ENCODE results near the gene HLA-A. TPM values are rescaled to one million over a fixed set of nuclear protein-coding genes. Genes with fewer than 3 reads are reported as not detected.

The HLA-A gene
- total and polyA plus RNA-seq, 2 donors (not counting 3 experiments of a cell fraction or from before 2014, with no cell fraction given): 294 to 822 TPM

- H3K27me3 ChIP-seq (ENCODE audit: control insufficient read depth in 2 of 2, insufficient read depth in 2 of 2, low read length in 2 of 2): no peaks in the 10 kb centered on the region
- H3K9me3 ChIP-seq (replicated peaks; ENCODE audit: control insufficient read depth, insufficient read depth, low read length): no peaks in the 10 kb centered on the region
- intact Hi-C loops (cut with micrococcal nuclease): loop anchor here (1.0 to 5.0 kb wide), 5 partner anchors 13 to 101 kb away; partner anchors contain the start of genes HLA-A and PPP1R11
- no peaks in the 10 kb centered on the region for H3K36me3 ChIP-seq (ENCODE audit: control insufficient read depth in 2 of 2, extremely low read depth in 1 of 2, insufficient read depth in 2 of 2, low read length in 2 of 2)
- DNase-seq (ENCODE audit: low read depth, low spot score) (peak; percentile 75), FAIRE-seq (peak; percentile 63)
- no peaks in the 10 kb centered on the region for H3K79me2 ChIP-seq (ENCODE audit: control insufficient read depth, insufficient read depth, low read length)
- H2AFZ ChIP-seq (ENCODE audit: low read depth, low read length): peak overlapping the region; percentile 57
- TF ChIP-seq FOS (IDR thresholded peaks at IDR 0.05; ENCODE audit: borderline replicate concordance, insufficient read depth, low read length): peak; percentile 17
- TF ChIP-seq MYC (IDR thresholded peaks at IDR 0.05; ENCODE audit: low read depth, low read length): no peak
- H3K4me1 ChIP-seq (ENCODE audit: control insufficient read depth, extremely low read depth, insufficient read depth, low read length): peaks cover 44% of the 10 kb centered on the region
- POLR2A ChIA-PET: no interaction called here
- BruUV-seq (replicated peaks): no TSS peak
- peak overlapping the region; percentile 87 for H3K4me2 ChIP-seq (ENCODE audit: insufficient read depth, low read length)
- CTCF ChIA-PET: interaction anchor here (3.8 to 4.0 kb wide), 2 partner anchors 10 to 118 kb away, joined by 24 to 29 read pairs; no protein-coding TSS in a partner anchor
- peak overlapping the region; percentile 94 for H3K27ac ChIP-seq (ENCODE audit: insufficient read depth, low read depth, low read length)
- H3K9ac ChIP-seq (replicated peaks; ENCODE audit: extremely low read depth, insufficient read depth, low read length): peak overlapping the region; percentile 82
- peak overlapping the region in 1 of 3 experiments; percentile 67 for H3K4me3 ChIP-seq (replicated peaks in 1 of 3; ENCODE audit: insufficient read depth in 1 of 3, low read depth in 1 of 3, low read length in 3 of 3)
- no peaks in the 10 kb centered on the region for H4K20me1 ChIP-seq (replicated peaks; ENCODE audit: control insufficient read depth, extremely low read depth, insufficient read depth, low read length)
- dilution Hi-C loops (cut with MboI; ENCODE audit: extremely low pct_ligation_motif_present, low sequenced_read_pairs): no loop called here
- no peaks in the 10 kb centered on the region for H3K9me1 ChIP-seq (replicated peaks; ENCODE audit: control insufficient read depth, extremely low read depth, insufficient read depth, low read length)
Observed at GRCh38 chr6:29965873-29966601, 23.7 kb downstream of the HLA-A start.

GRCh38 chr6:29967379-29968010, 25.2 kb downstream of the HLA-A start:
- no TSS peak for BruUV-seq (replicated peaks)
- peak; percentile 69 for FAIRE-seq

More at GRCh38 chr6:29967379-29968010, 25.2 kb downstream of the HLA-A start:
- Histone ChIP-seq H3K4me1 (ENCODE audit: control insufficient read depth, extremely low read depth, insufficient read depth, low read length) (peaks cover 44% of the 10 kb centered on the region), H2AFZ (ENCODE audit: low read depth, low read length) (no peak overlapping the region), H3K4me2 (ENCODE audit: insufficient read depth, low read length) (peak overlapping the region; percentile 5), H3K9me3 (replicated peaks; ENCODE audit: control insufficient read depth, insufficient read depth, low read length) (no peaks in the 10 kb centered on the region), H3K4me3 (replicated peaks in 1 of 3; ENCODE audit: insufficient read depth in 1 of 3, low read depth in 1 of 3, low read length in 3 of 3) (no peak overlapping the region), H3K9me1 (replicated peaks; ENCODE audit: control insufficient read depth, extremely low read depth, insufficient read depth, low read length) (no peaks in the 10 kb centered on the region), H3K9ac (replicated peaks; ENCODE audit: extremely low read depth, insufficient read depth, low read length) (no peak overlapping the region), H4K20me1 (replicated peaks; ENCODE audit: control insufficient read depth, extremely low read depth, insufficient read depth, low read length) (no peaks in the 10 kb centered on the region), H3K27ac (ENCODE audit: insufficient read depth, low read depth, low read length) (peak overlapping the region; percentile 40), H3K79me2 (ENCODE audit: control insufficient read depth, insufficient read depth, low read length) (no peaks in the 10 kb centered on the region), H3K36me3 (ENCODE audit: control insufficient read depth in 2 of 2, extremely low read depth in 1 of 2, insufficient read depth in 2 of 2, low read length in 2 of 2) (no peaks in the 10 kb centered on the region), H3K27me3 (ENCODE audit: control insufficient read depth in 2 of 2, insufficient read depth in 2 of 2, low read length in 2 of 2) (peaks cover 0 to under 1% of the 10 kb centered on the region in 2 experiments)
- ChIA-PET POLR2A (no interaction called here), CTCF (interaction anchor here (0.7 to 4.0 kb wide), 5 partner anchors 8 to 123 kb away, joined by 3 to 29 read pairs (median 4); no protein-coding TSS in a partner anchor)
- dilution Hi-C loops (cut with MboI; ENCODE audit: extremely low pct_ligation_motif_present, low sequenced_read_pairs): no loop called here
- TF ChIP-seq GATA2 (IDR thresholded peaks at IDR 0.05; ENCODE audit: insufficient read depth, insufficient read length, low read depth, low read length) (peak; percentile 56), POLR2AphosphoS5 (IDR thresholded peaks at IDR 0.05; ENCODE audit: insufficient read depth, low read depth, low read length) (peak; percentile 30), MYC (IDR thresholded peaks at IDR 0.05; ENCODE audit: low read depth, low read length) (no peak)
- peak; percentile 89 for DNase-seq (ENCODE audit: low read depth, low spot score)
- intact Hi-C loops (cut with micrococcal nuclease): loop anchor here (1.0 to 5.0 kb wide), 2 partner anchors 9 to 100 kb away; partner anchors contain the start of gene PPP1R11
